Measurements from ENCODE around the gene TGFA.

Gene TGFA

GRCh38 chr2:70523996-70524965, 29.3 kb downstream of the TGFA start:
- peak; percentile 30 for DNase-seq (ENCODE audit: low spot score)

GRCh38 chr2:70523672-70523995, 30.0 kb downstream of the TGFA start:
- no peak for DNase-seq (ENCODE audit: low spot score)

GRCh38 chr2:70522627-70523026, 31.0 kb downstream of the TGFA start:
- DNase-seq (ENCODE audit: low spot score): no peak

GRCh38 chr2:70520825-70521224, 32.8 kb downstream of the TGFA start:
- DNase-seq (ENCODE audit: low spot score): no peak

- DNase-seq (ENCODE audit: low spot score): no peak
These were observed 34.2 kb downstream of the TGFA start for GRCh38 chr2:70519453-70519852.

GRCh38 chr2:70518557-70518956, 35.1 kb downstream of the TGFA start:
- DNase-seq (ENCODE audit: low spot score): no peak

- no peak for DNase-seq (ENCODE audit: low spot score)
These were observed 35.8 kb downstream of the TGFA start for GRCh38 chr2:70517804-70518203.

- DNase-seq (ENCODE audit: low spot score): no peak
These were observed 37.0 kb downstream of the TGFA start for GRCh38 chr2:70516596-70516995.

- DNase-seq (ENCODE audit: low spot score): no peak
These were observed 37.7 kb downstream of the TGFA start for GRCh38 chr2:70515938-70516337.

GRCh38 chr2:70514612-70515055, 39.0 kb downstream of the TGFA start:
- DNase-seq (ENCODE audit: low spot score): no peak

GRCh38 chr2:70513738-70514137, 39.9 kb downstream of the TGFA start:
- no peak for DNase-seq (ENCODE audit: low spot score)

GRCh38 chr2:70511971-70512729, 41.5 kb downstream of the TGFA start:
- DNase-seq (ENCODE audit: low spot score): no peak

GRCh38 chr2:70510313-70510712, 43.3 kb downstream of the TGFA start:
- no peak for DNase-seq (ENCODE audit: low spot score)

- no peak for DNase-seq (ENCODE audit: low spot score)
These were observed 44.1 kb downstream of the TGFA start for GRCh38 chr2:70509565-70509964.

GRCh38 chr2:70508711-70509462, 44.7 kb downstream of the TGFA start:
- no peak for DNase-seq (ENCODE audit: low spot score)

GRCh38 chr2:70505613-70506391, 47.8 kb downstream of the TGFA start:
- no peak for DNase-seq (ENCODE audit: low spot score)

- DNase-seq (ENCODE audit: low spot score): no peak
These were observed 48.9 kb downstream of the TGFA start for GRCh38 chr2:70504750-70505149.

- no peak for DNase-seq (ENCODE audit: low spot score)
These were observed 49.7 kb downstream of the TGFA start for GRCh38 chr2:70503896-70504295.

- no peak for DNase-seq (ENCODE audit: low spot score)
These were observed 51.9 kb downstream of the TGFA start for GRCh38 chr2:70501728-70502127.

GRCh38 chr2:70501215-70501614, 52.4 kb downstream of the TGFA start:
- DNase-seq (ENCODE audit: low spot score): no peak

- no peak for DNase-seq (ENCODE audit: low spot score)
These were observed 54.4 kb downstream of the TGFA start for GRCh38 chr2:70499253-70499652.

GRCh38 chr2:70498528-70498927, 55.1 kb downstream of the TGFA start:
- no peak for DNase-seq (ENCODE audit: low spot score)
